GM18505 (cell line): Measurements from ENCODE around the gene PGLYRP2.

ENCODE experiments used
- ATAC-seq: cut with Tn5 transposase; IDR thresholded peaks from one replicate; pipeline ENCODE4 v1.9.1; 2021; ENCODE audit not compliant: unreplicated experiment
- POLR2A ChIP-seq: IDR thresholded peaks from 4 replicates; pipeline ENCODE4 v1.6.1; 2011; ENCODE audit warnings: borderline replicate concordance; ENCODE audit not compliant: insufficient read depth, insufficient read length; ENCODE audit errors: extremely low read depth

Gene PGLYRP2

GRCh38 chr19:15444505-15445226 lies 34.6 kb downstream of the PGLYRP2 start:
- TF ChIP-seq POLR2A: no peak
- no peak for ATAC-seq

GRCh38 chr19:15443838-15444237 lies 35.5 kb downstream of the PGLYRP2 start:
- TF ChIP-seq POLR2A: no peak
- ATAC-seq: no peak

- no peak for TF ChIP-seq POLR2A
- no peak for ATAC-seq
Observed at GRCh38 chr19:15443325-15443724, 36.0 kb downstream of the PGLYRP2 start.

GRCh38 chr19:15442142-15442920 lies 37.0 kb downstream of the PGLYRP2 start:
- no peak for TF ChIP-seq POLR2A
- ATAC-seq: no peak

- no peak for TF ChIP-seq POLR2A
- ATAC-seq: no peak
Observed at GRCh38 chr19:15441317-15441716, 38.0 kb downstream of the PGLYRP2 start.

GRCh38 chr19:15439821-15440641 lies 39.3 kb downstream of the PGLYRP2 start:
- TF ChIP-seq POLR2A: no peak
- ATAC-seq: no peak

GRCh38 chr19:15439078-15439799 lies 40.1 kb downstream of the PGLYRP2 start:
- TF ChIP-seq POLR2A: no peak
- ATAC-seq: no peak

- no peak for ATAC-seq
- no peak for TF ChIP-seq POLR2A
Observed at GRCh38 chr19:15438577-15438976, 40.7 kb downstream of the PGLYRP2 start.

- TF ChIP-seq POLR2A: no peak
- ATAC-seq: no peak
Observed at GRCh38 chr19:15438124-15438496, 41.2 kb downstream of the PGLYRP2 start.

- no peak for TF ChIP-seq POLR2A
- ATAC-seq: no peak
Observed at GRCh38 chr19:15437355-15438123, 41.8 kb downstream of the PGLYRP2 start.

GRCh38 chr19:15436826-15437110 lies 42.5 kb downstream of the PGLYRP2 start:
- no peak for ATAC-seq

More at GRCh38 chr19:15436826-15437110, 42.5 kb downstream of the PGLYRP2 start:
- TF ChIP-seq POLR2A: no peak
